ENCODE measurements around the gene CNTFR. TPM values are rescaled to one million over a fixed set of nuclear protein-coding genes. Genes with fewer than 3 reads are reported as not detected.

CNTFR gene
- total RNA-seq, 1 donor from 2014 or later, result 1.1 TPM

- intact Hi-C loops (cut with DNase I), result loop anchor here (5.0 kb wide), 3 partner anchors 91 to 191 kb away; no protein-coding TSS in a partner anchor
These were observed 3.5 kb upstream of the CNTFR start for GRCh38 chr9:34592895-34593601.

GRCh38 chr9:34591917-34592866 is 2.7 kb upstream of the CNTFR start:
- DNase-seq (ENCODE audit: low spot score), result no peak
- intact Hi-C loops (cut with DNase I), result loop anchor here (1.0 to 5.0 kb wide), 4 partner anchors 44 to 190 kb away; no protein-coding TSS in a partner anchor

More at GRCh38 chr9:34592895-34593601, 3.5 kb upstream of the CNTFR start:
- no peak for DNase-seq (ENCODE audit: low spot score)

- DNase-seq (ENCODE audit: low spot score), result peak; percentile 94
- intact Hi-C loops (cut with DNase I), result loop anchor here (1.0 to 5.0 kb wide), 4 partner anchors 43 to 189 kb away; no protein-coding TSS in a partner anchor
These were observed 1.9 kb upstream of the CNTFR start for GRCh38 chr9:34591248-34591916.

- intact Hi-C loops (cut with DNase I), result loop anchor here (1.0 to 5.0 kb wide), 4 partner anchors 42 to 188 kb away; no protein-coding TSS in a partner anchor
- DNase-seq (ENCODE audit: low spot score), result no peak
These were observed 1.1 kb upstream of the CNTFR start for GRCh38 chr9:34590381-34591247.

- intact Hi-C loops (cut with DNase I), result no loop called here
- DNase-seq (ENCODE audit: low spot score), result no peak
These were observed 571 bp downstream of the CNTFR start for GRCh38 chr9:34588671-34589635.

- DNase-seq (ENCODE audit: low spot score), result no peak
- intact Hi-C loops (cut with DNase I), result no loop called here
These were observed 2.3 kb downstream of the CNTFR start for GRCh38 chr9:34587271-34587670.

GRCh38 chr9:34585946-34586669 is 3.4 kb downstream of the CNTFR start:
- no peak for DNase-seq (ENCODE audit: low spot score)
- intact Hi-C loops (cut with DNase I), result no loop called here

GRCh38 chr9:34584970-34585369 is 4.6 kb downstream of the CNTFR start:
- DNase-seq (ENCODE audit: low spot score), result no peak
- intact Hi-C loops (cut with DNase I), result no loop called here

GRCh38 chr9:34582787-34583186 is 6.7 kb downstream of the CNTFR start:
- DNase-seq (ENCODE audit: low spot score), result no peak
- intact Hi-C loops (cut with DNase I), result no loop called here

- intact Hi-C loops (cut with DNase I), result no loop called here
- DNase-seq (ENCODE audit: low spot score), result no peak
These were observed 8.2 kb downstream of the CNTFR start for GRCh38 chr9:34581318-34581717.

- DNase-seq (ENCODE audit: low spot score), result no peak
These were observed 9.2 kb downstream of the CNTFR start for GRCh38 chr9:34580358-34580757.

GRCh38 chr9:34579808-34580163 is 9.7 kb downstream of the CNTFR start:
- DNase-seq (ENCODE audit: low spot score), result no peak
- intact Hi-C loops (cut with DNase I), result no loop called here

More at GRCh38 chr9:34580358-34580757, 9.2 kb downstream of the CNTFR start:
- intact Hi-C loops (cut with DNase I), result no loop called here

- DNase-seq (ENCODE audit: low spot score), result no peak
These were observed 10.3 kb downstream of the CNTFR start for GRCh38 chr9:34579104-34579807.

GRCh38 chr9:34578241-34579103 is 11.1 kb downstream of the CNTFR start:
- intact Hi-C loops (cut with DNase I), result no loop called here
- no peak for DNase-seq (ENCODE audit: low spot score)

More at GRCh38 chr9:34579104-34579807, 10.3 kb downstream of the CNTFR start:
- intact Hi-C loops (cut with DNase I), result no loop called here

GRCh38 chr9:34577400-34578240 is 11.9 kb downstream of the CNTFR start:
- DNase-seq (ENCODE audit: low spot score), result no peak
- intact Hi-C loops (cut with DNase I), result no loop called here
